ENCODE results near the gene TRIM9.

DNA sequence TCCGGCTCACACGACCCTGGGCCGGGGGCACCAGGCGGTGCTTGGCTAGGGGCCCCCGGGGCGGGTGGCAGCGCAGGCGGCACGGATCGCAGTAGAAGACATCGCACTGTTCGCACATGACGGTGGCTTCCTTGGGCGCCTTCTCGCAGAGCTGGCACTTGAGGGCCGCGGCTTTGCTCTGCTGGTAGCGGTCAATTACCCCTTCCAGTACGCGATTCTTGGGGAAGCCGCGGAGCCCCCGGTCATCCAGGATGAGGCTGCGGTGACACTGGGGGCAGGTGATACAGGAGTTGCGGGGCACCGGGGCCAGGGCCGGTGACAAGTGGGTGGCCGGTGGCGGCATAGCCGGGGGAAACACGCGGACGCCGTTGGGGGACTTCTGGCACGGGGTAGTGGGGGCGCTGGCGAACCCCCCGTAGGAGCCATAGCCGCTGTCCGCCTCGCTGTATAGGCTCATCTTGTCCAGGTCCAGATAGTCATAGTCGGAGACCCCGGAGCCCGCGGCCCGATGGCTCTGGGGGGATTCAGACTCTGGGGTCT lies 553 bp downstream of the TRIM9 start:
- TF ChIP-seq POLR2A (IDR thresholded peaks at IDR 0.05) (no peak), CTCF (IDR thresholded peaks at IDR 0.05) (no peak)

Data from vagina (tissue), 2 donors.